Keratinocyte (primary cell): ENCODE measurements around the gene ZNF787.

Source experiments
- EZH2 ChIP-seq: IDR thresholded peaks from one replicate; pipeline ENCODE4 v1.6.1; 2012; ENCODE audit warnings: inconsistent platforms, mild to moderate bottlenecking, low read length, moderate library complexity
- TF ChIP-seq, protein P1 (sequence below), 3 experiments: IDR thresholded peaks in 1 of 3; conservative IDR thresholded peaks in 1 of 3; optimal IDR thresholded peaks in 1 of 3; 2 replicates in 2 of 3; 3 replicates in 1 of 3; pipeline versions ENCODE3 to v1.5.1; 2011; ENCODE audit warnings: low read length in 3 of 3, mild to moderate bottlenecking in 3 of 3, moderate library complexity in 2 of 3, control low read depth in 1 of 3, inconsistent platforms in 1 of 3; ENCODE audit not compliant: insufficient read depth in 2 of 3; ENCODE audit errors: extremely low read depth in 1 of 3

DNA sequence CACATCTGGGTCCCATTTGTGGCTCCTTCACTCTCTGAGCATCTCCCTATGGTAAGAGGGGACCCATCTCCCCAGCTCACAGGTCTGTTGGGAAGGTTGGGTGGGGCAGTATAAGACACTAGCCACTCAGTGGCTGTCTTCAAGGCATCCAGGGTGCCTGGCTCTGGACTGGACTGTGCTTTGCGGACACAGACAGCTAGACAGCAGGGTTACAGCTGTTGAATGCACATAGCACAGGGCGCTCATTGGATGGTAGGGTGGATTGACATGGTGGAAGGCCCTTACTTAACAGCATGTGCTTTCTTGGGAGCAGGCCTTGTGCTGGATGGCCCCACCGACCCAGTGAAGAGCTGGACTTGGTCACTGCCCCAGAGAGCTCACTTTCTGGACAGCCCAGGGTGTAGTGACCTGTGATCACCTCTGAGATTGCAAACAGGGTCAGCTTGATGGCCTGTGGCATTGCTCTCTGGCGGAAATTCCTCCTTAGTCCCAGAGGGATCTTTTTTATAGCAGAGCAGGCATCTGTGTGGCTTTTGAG is 21.9 kb upstream of the ZNF787 start:
- TF ChIP-seq, protein P1, sequence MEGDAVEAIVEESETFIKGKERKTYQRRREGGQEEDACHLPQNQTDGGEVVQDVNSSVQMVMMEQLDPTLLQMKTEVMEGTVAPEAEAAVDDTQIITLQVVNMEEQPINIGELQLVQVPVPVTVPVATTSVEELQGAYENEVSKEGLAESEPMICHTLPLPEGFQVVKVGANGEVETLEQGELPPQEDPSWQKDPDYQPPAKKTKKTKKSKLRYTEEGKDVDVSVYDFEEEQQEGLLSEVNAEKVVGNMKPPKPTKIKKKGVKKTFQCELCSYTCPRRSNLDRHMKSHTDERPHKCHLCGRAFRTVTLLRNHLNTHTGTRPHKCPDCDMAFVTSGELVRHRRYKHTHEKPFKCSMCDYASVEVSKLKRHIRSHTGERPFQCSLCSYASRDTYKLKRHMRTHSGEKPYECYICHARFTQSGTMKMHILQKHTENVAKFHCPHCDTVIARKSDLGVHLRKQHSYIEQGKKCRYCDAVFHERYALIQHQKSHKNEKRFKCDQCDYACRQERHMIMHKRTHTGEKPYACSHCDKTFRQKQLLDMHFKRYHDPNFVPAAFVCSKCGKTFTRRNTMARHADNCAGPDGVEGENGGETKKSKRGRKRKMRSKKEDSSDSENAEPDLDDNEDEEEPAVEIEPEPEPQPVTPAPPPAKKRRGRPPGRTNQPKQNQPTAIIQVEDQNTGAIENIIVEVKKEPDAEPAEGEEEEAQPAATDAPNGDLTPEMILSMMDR (optimal IDR thresholded peaks at IDR 0.05 in 1 of 3, IDR thresholded peaks at IDR 0.05 in 1 of 3, conservative IDR thresholded peaks at IDR 0.05 in 1 of 3; ENCODE audit: extremely low read depth in 1 of 3, insufficient read depth in 2 of 3, low read length in 3 of 3), result no peak
- no peak for TF ChIP-seq EZH2
